ENCODE measurements around the gene CCL27.

CCL27 gene

GRCh38 chr9:34627716-34628655, 34.5 kb downstream of the CCL27 start:
- DNase-seq (ENCODE audit: low read depth, low spot score): no peak

GRCh38 chr9:34625186-34625486, 37.3 kb downstream of the CCL27 start:
- DNase-seq (ENCODE audit: low read depth, low spot score): no peak

GRCh38 chr9:34624475-34625185, 37.8 kb downstream of the CCL27 start:
- DNase-seq (ENCODE audit: low read depth, low spot score): no peak

GRCh38 chr9:34623374-34624235, 38.9 kb downstream of the CCL27 start:
- DNase-seq (ENCODE audit: low read depth, low spot score): no peak

- no peak for DNase-seq (ENCODE audit: low read depth, low spot score)
These were observed 42.1 kb downstream of the CCL27 start, which contains the start of gene DCTN3 for GRCh38 chr9:34620061-34620994. Gene DCTN3 (minus strand): TSS chr9:34620495. CDS start chr9:34620464, 31 bp downstream.

GRCh38 chr9:34615132-34615531, 47.3 kb downstream of the CCL27 start:
- DNase-seq (ENCODE audit: low read depth, low spot score): no peak

- DNase-seq (ENCODE audit: low read depth, low spot score): no peak
These were observed 49.6 kb downstream of the CCL27 start for GRCh38 chr9:34612788-34613390.

Data from iPS DF 19.7 (cell line).